ENCODE measurements around the gene PEDS1.

PEDS1 gene

DNA sequence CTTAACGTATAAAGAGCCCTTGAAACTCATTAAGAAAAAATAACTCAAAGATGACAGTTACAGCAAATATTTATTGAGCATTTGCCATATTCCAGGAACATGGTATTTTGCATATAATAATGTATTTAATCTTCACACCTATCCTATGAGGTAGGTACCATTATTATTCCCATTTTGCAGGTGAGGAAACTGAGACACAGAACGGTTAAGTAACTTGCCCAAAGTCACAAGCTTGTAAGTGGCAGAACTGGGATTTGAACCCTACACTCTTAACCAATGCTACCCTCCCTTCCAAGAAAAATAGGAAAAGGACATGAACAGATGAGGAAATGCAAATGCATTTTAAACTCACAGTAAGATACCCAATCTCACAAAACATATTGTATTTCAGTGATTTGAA is 35.3 kb downstream of the PEDS1 start:
- ATAC-seq (no peak), DNase-seq (ENCODE audit: low spot score in 2 of 2) (no peak)
- Mint-ChIP-seq H3K4me3 (no peak overlapping the region), H3K9me3 (no peaks in the 10 kb centered on the region), H3K27ac (no peak overlapping the region), H3K36me3 (peaks cover 28% of the 10 kb centered on the region), H3K4me1 (peaks cover 37% of the 10 kb centered on the region)

DNA sequence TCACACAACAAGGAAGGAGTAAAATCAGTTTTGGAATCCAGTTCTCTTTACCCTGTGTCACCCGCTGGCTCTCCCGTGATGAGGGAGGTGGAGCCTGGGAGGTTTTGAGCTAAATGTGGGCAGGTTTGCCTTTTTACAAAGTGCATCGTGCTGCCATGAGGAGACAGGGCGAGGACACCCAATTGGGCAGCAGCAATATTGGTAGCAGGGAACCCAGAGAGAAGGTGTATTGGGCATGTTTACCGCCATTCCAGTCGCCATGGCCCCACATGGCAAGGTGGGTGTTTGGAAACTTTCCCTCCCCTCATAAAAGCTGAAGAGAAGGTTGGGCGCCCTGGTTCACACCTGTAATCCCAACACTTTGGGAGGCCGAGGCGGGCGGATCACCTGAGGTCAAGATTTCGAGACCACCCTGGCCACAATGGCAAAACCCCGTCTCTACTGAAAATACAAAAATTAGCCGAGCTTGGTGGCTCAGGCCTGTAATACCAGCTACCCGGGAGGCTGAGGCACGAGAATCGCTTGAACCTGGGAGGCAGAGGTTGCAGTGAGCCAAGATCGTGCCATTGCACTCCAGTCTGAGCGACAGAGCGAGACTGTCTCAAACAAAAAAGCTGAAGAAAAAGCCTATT is 37.0 kb downstream of the PEDS1 start:
- ATAC-seq: no peak
- no peaks in the 10 kb centered on the region for H3K9me3 Mint-ChIP-seq
- H3K36me3 Mint-ChIP-seq: peaks cover 40% of the 10 kb centered on the region
- peaks cover 51% of the 10 kb centered on the region for H3K4me1 Mint-ChIP-seq
- H3K27ac Mint-ChIP-seq: peak overlapping the region; percentile 80
- peak overlapping the region; percentile 97 for H3K4me3 Mint-ChIP-seq
- no peak for DNase-seq (ENCODE audit: low spot score in 2 of 2)

DNA sequence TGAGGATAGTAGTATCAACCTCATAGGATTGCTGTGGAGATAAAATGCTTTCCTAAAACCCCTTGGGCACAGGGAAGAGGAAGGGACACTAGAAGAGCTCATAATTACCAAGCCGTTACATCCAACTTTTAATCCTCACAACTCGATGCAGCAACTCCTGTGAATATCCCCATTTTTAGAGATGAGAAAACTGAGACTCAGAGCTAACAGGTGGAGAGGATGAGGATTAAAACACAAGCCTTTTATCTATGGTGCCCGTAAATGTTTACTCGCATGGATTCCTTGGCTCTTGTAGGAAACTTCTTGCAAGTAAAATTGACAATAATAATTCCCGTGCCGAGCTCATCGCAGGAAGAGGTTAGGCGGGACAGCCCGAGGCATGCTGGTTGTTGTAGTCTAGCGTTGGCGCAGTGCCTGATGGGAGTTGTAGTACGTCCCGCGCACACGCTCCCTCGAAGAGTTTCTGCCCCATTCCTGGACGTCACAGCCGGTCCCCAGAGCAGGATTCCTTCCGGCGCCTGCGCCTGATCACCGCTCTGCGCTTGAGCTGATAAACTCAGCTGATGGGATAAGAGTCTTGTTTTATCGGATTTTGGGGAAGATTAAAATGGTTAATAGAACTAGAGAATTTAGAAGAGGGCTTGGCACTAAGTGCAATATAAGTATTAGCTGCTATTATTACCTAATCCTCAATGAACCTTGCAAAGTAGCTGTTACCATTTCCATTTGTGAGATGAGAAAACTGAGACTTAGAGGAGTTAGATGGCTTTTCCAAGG is 37.7 kb downstream of the PEDS1 start:
- peaks cover 52% of the 10 kb centered on the region for H3K4me1 Mint-ChIP-seq
- peak overlapping the region; percentile 97 for H3K4me3 Mint-ChIP-seq
- H3K9me3 Mint-ChIP-seq: no peaks in the 10 kb centered on the region
- DNase-seq (ENCODE audit: low spot score in 2 of 2) (peak; percentile 65 to 90), ATAC-seq (peak; percentile 87)
- H3K36me3 Mint-ChIP-seq: peaks cover 47% of the 10 kb centered on the region
- H3K27ac Mint-ChIP-seq: peak overlapping the region; percentile 80

DNA sequence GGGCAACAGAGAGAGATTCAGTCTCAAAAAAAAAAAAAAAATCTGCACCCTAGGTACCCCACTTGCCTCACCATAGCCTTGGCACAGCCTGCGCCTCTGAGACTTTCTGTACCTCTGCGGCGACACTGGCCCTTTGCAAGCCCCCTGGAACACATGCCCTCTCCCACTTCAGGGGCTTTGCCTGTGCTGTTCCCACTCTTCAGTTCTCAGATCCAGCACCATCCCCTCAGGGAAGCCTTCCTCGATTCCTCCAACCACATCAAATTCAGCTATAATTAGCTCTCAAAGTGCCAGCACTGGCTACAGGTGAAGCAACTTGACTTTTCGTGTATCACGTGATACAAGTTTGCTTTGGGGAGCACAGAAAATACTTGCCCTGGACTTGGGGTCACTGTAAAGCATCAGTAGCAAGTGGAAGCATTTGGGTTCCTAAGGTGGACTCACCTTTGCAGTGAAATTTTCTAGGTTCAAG is 38.4 kb downstream of the PEDS1 start:
- H3K4me3 Mint-ChIP-seq: peak overlapping the region; percentile 97
- H3K9me3 Mint-ChIP-seq: no peaks in the 10 kb centered on the region
- peaks cover 54% of the 10 kb centered on the region for H3K36me3 Mint-ChIP-seq
- no peak for DNase-seq (ENCODE audit: low spot score in 2 of 2)
- H3K4me1 Mint-ChIP-seq: peaks cover 59% of the 10 kb centered on the region
- ATAC-seq: no peak
- peak overlapping the region; percentile 80 for H3K27ac Mint-ChIP-seq

DNA sequence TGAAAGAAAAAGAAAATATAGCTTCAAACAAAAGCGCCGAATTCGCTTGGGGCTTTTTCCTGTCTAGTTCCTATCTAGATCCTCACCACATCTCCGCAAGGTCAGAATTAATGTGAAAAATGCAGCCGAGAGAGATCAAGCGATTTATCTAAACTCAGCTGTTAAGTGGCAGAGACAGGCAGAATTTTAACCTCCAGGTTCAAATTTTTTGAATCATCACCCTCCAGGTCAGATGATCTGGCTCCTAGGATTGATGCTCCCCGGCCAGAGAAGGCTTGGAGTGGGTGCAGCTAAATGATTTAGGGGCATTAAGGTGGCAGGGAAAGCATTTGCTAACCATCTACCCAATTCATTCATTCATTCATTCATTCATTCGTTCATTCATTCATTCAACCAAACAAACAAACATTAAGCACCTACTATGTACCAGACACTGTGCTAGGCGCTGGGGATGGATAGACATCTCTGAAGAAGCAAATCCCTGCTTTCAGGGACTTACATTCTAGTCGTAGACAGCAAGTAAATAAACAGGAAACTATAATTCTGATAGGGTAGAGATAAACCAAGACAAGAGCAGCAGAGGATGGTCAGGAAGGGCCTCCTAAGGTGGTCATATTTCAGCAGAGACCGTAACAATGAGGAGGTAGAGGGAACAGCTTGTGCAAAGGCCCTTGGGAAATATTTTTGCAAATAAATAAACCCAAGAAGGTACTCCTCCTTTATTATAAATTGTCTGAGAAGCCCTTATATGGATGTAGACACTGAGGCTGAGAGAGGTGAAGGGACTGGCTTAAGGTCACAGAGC is 39.9 kb downstream of the PEDS1 start:
- no peak for ATAC-seq
- DNase-seq (ENCODE audit: low spot score in 2 of 2): no peak
- Mint-ChIP-seq H3K36me3 (peaks cover 67% of the 10 kb centered on the region), H3K27ac (peak overlapping the region; percentile 97), H3K9me3 (no peaks in the 10 kb centered on the region), H3K4me1 (peaks cover 72% of the 10 kb centered on the region), H3K4me3 (peak overlapping the region; percentile 97)

DNA sequence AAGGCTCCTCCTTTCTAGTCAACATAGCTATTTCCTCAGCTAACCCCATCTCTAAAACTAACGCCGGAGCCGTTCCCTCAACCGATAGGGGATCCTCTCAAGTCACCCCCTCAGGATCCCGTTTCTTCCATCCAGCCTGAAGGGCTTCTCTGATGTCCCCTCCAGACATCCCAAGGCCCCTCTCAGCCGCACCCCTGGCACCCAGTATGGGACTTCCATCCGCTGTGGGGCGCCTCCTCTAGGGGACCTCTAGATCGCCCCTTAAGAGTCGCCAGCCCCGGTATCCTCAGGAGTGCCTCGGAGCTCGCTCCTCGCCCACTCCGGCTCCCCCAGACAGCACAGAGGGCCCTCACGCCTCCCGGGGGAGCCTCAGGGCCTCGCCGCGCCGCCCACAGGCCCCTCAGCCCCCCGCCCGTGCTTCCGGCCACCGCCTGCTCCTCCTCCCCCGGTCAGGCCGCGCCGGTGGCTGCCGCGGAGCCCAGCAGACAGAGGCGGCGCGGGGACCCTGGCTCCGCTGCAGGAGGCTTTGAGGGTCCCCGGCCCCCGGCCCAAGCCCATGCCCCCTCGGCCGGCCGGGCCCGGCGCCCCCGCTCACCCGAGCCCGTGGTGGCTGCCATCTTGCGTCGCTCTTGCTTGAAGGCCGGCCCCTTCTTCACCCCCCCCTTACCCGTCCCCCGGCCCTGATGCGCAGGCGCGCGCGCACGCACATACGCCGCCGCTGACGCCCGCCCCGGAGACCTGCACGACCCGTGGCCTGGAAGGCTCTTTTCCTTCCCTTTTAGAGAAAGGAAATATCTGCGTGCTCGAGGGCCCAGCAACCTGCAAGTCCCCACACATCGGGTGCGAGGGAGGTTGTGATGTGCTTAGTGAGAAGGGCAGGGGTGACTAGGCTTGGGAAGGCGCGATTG is 40.8 kb downstream of the PEDS1 start, which contains the start of gene UBE2V1:
Gene UBE2V1, minus strand, starts transcription at position 639 of the 908 bp plus-strand sequence. Its CDS starts 22 bp downstream, at position 617.
- Mint-ChIP-seq H3K36me3 (peaks cover 75% of the 10 kb centered on the region), H3K4me3 (peak within 1 kb of the TSS; percentile 97), H3K4me1 (peaks cover 81% of the 10 kb centered on the region), H3K27ac (peak within 1 kb of the TSS; percentile 97), H3K9me3 (no peaks in the 10 kb centered on the region)
- ATAC-seq (peak; percentile 67), DNase-seq (ENCODE audit: low spot score in 2 of 2) (peak; percentile 75 to 92)

DNA sequence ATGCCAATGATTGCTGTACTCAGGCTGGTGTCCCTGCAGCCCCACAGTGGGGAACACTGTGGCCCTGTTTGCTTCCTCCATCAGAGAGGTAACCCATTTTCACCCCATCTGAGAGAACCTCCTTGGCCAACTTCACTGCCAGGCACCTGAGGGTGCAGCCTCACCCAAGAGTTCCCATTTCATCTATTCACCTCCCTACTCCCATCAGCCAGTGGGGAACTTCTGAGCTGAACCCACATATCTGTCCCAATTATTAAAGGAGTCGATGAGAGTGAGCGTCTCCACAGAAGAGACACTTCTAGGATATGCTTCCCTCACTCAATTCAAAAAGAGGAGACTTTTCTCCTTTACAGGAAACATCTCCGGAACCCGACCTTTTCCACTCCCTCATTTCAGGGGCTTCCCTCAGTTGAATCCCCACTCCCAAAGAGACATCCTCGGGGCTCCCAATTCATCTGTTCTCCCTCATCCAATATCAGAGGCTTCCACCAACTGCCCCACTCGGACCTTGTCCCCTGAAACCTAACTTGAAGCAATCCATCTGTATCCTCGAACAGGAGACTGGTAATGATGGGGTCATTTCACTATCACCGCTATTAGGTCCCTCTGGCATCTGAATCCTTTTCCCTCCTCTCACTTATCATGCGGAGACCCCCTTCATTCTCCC is 41.6 kb downstream of the PEDS1 start:
- H3K4me3 Mint-ChIP-seq: peak overlapping the region; percentile 97
- peak overlapping the region; percentile 97 for H3K27ac Mint-ChIP-seq
- ATAC-seq (no peak), DNase-seq (ENCODE audit: low spot score in 2 of 2) (peak in 1 of 2 donors; percentile 67)
- peaks cover 81% of the 10 kb centered on the region for H3K36me3 Mint-ChIP-seq
- peaks cover 89% of the 10 kb centered on the region for H3K4me1 Mint-ChIP-seq
- H3K9me3 Mint-ChIP-seq: no peaks in the 10 kb centered on the region

DNA sequence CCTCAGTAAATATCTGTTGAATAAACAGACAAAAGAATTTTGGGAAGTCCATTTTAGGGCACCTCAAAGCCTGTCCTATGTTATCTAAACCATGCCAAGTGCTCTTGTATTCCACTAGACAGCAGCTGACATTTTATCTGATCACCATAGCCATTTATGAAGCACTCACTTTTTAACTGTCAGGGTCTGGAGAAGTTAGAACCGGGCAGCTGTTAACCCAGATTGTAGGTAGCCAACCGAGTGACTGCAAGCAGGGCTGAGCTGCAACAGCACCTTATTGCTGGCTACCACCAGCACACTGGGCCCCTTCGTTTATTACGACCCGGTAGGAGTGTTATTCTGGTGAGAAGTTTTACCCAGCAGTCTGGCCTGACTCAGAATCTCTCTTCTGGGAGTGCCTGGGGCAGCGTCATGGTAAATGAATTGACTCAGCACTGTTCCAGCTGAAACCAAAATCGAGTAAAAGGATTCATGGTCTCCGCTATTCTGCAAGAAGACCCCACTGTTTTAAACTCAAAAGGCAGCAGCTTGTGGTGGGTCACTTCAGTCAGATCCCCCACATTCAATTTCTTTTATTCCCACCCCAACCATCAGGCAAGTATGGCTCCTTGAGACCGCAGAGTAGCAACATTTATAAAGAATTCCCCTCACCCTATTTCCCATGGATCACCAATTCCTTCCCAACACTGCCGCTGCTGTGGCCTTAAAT is 42.2 kb downstream of the PEDS1 start:
- peak overlapping the region; percentile 97 for H3K27ac Mint-ChIP-seq
- H3K4me3 Mint-ChIP-seq: peak overlapping the region; percentile 97
- peak; percentile 42 to 82 for DNase-seq (ENCODE audit: low spot score in 2 of 2)
- H3K4me1 Mint-ChIP-seq: peaks cover 94% of the 10 kb centered on the region
- ATAC-seq: peak; percentile 67
- H3K36me3 Mint-ChIP-seq: peaks cover 81% of the 10 kb centered on the region
- H3K9me3 Mint-ChIP-seq: no peaks in the 10 kb centered on the region

DNA sequence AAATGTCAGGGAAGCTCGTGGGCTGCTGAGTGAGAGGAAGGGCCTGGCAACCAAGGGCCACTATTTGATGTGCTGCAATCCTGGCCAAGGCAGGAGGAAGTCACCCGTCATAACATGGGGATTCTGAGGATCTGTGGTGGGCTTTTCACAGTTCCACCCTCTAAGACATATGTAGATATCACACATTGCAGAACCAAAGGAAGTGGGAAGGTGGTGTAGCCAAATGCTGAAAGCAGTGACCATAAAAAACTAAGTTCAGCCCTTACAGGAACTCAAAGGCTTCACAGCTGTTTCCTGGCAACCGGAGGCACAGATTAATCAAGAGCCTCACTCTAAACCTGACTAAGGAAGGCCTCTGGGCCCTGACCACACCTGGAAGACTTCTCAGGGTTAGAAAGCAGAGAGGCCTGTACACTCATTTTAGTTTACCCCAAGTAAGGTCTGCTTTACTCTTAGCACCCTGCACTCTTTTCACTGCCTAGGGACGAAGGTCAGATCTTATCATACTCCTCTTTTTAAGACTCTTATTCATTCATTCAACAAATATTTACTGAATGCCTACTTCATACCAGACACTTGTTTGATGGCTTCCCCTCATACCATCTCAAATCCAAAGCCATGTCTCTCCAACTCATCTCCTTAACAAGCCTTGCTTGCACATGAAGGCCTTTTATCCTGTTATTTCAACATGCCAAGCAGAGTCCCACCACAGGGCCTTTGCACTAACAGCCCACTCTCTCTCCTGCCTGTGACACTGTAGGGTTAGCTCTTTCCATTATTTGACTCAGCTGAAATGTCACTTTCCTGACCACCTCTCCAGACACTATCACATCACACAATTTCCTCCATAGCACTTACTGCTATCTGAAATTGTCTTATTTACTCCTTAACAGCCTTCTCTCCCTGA is 43.1 kb downstream of the PEDS1 start:
- H3K9me3 Mint-ChIP-seq: no peaks in the 10 kb centered on the region
- peaks cover 87% of the 10 kb centered on the region for H3K36me3 Mint-ChIP-seq

DNA sequence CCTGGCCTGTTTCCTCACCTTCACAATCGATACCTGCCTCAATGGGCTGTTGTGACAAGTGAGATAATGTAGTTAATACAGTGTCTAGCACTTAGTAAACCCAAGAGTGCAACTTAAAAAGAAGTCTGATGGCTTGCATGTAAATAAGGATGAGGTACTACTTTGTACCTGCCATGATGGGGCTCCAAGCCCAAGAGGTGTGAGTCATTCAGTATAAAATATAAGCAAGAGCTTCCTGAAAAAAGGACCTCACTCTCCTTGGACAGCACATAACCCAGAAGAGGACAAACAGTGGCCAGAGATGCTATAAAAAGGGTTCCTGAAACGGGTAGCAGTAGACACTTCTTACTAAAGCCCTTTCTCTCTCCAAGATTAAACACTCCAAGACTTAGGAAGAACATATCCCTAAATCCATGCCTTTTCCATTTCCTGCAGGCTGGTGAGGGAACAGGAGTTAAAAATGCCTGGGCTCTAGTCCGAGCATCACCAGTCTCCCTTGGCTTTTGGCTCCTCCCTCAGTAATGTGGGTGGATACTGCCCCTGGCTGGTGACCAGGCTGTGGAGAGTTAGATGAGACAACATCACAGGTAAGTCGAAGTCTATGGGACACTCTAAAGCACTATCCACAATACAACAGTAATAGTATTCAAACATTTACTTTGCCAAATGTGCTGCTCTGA is 44.8 kb downstream of the PEDS1 start:
- no peak for ATAC-seq
- Mint-ChIP-seq H3K9me3 (no peaks in the 10 kb centered on the region), H3K36me3 (peaks cover 91% of the 10 kb centered on the region), H3K4me1 (peaks cover 78% of the 10 kb centered on the region), H3K27ac (peak overlapping the region; percentile 71), H3K4me3 (peak overlapping the region; percentile 97)
- no peak for DNase-seq (ENCODE audit: low spot score in 2 of 2)

More for the DNA sequence above, 43.1 kb downstream of the PEDS1 start:
- peak overlapping the region; percentile 97 for H3K27ac Mint-ChIP-seq
- DNase-seq (ENCODE audit: low spot score in 2 of 2): peak; percentile 38 to 84
- peak overlapping the region; percentile 97 for H3K4me3 Mint-ChIP-seq
- peak; percentile 82 for ATAC-seq
- peaks cover 91% of the 10 kb centered on the region for H3K4me1 Mint-ChIP-seq

DNA sequence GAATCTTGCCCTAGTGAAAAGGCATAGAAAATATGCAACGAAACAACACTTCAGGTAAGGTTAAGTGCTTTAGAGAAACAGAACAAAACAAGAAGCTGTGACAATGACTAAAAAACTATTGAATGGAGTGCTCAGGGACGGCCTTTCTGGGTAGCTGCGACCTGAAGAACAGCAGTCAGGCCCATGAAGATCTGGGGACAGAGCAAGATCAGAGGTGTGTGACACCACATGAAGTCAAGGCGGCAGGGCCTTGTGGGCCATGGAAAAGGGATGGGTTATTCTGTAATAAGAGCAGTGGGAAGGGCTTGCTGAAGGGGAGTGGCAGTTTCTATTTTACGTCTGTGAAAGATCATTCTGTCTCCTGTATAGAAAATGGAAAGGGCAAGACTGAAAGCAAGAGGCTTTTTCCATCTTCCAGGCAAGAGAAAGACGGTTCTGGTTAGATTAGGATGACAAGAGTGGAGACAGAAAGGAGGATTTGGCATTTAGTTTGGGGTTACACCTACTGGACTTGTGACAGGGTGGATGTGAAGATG is 45.7 kb downstream of the PEDS1 start:
- peak overlapping the region; percentile 71 for H3K27ac Mint-ChIP-seq
- peaks cover 76% of the 10 kb centered on the region for H3K4me1 Mint-ChIP-seq
- peaks cover 93% of the 10 kb centered on the region for H3K36me3 Mint-ChIP-seq
- H3K9me3 Mint-ChIP-seq: no peaks in the 10 kb centered on the region
- no peak for DNase-seq (ENCODE audit: low spot score in 2 of 2)
- ATAC-seq: no peak
- peak overlapping the region; percentile 97 for H3K4me3 Mint-ChIP-seq

DNA sequence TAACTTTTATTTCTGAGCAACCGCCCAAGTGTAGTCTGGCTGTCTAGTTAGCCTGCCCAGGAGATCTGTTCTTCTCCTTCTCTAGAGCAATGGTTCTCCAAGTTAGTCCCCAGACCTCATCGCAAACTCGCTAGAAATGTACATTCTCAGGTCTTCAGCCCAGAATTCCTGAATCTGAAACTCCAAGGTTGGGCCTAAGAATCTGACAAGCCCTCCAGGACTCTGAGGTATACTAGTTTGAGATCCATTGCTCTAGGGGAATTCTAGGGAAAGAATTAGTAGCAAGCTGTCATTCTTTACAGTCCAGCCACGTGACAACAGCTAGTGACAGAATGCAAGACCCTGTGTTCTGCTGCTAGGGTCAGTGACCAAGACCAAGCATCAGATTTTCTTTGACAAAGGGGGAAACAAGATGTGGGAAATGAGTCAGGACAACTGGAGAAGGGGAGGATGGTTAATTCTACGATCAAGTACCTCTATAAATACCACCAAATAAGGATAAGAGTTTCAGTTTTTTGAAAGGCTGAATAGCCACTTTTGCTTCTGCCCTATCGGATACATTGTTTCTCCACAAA is 46.4 kb downstream of the PEDS1 start:
- peaks cover 94% of the 10 kb centered on the region for H3K36me3 Mint-ChIP-seq
- H3K9me3 Mint-ChIP-seq: no peaks in the 10 kb centered on the region
- peak overlapping the region; percentile 71 for H3K27ac Mint-ChIP-seq
- H3K4me1 Mint-ChIP-seq: peaks cover 77% of the 10 kb centered on the region
- peak overlapping the region; percentile 97 for H3K4me3 Mint-ChIP-seq
- ATAC-seq: no peak
- no peak for DNase-seq (ENCODE audit: low spot score in 2 of 2)
